ENCODE measurements around the gene HSPA1L. TPM values are rescaled to one million over a fixed set of nuclear protein-coding genes. Genes with fewer than 3 reads are reported as not detected.

The HSPA1L gene
- total RNA-seq, 1 donor from 2014 or later: not detected

DNA sequence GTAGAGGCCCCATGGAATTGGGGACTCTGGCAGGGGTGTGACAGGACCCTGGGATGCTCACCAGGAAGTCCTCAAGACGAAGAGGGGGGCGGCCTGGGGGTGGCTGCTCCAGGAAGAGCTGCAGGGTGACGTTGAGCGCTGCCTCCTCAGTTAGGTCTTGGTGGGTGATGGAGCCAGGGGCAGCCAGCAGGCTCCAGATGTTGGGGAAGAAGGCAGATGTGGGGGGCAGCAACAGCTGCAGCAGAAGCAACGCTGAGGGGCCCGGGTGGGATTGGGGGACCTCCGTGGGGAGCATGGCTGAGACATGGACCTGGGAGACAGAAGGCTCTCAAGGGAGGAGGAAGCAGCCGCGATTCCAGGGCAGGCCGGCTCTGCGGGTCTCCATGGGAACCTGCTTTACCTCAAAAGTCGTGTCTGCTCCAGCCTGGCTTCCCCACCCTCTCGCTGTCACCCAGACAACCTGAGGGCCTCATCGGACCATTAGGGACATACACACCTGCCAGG is 38.5 kb downstream of the HSPA1L start:
- Histone ChIP-seq H3K27ac (no peak overlapping the region), H3K4me1 (peaks cover 0 to 6% of the 10 kb centered on the region in 2 donors), H3K9me3 (no peaks in the 10 kb centered on the region), H3K4me3 (no peak overlapping the region), H3K27me3 (no peaks in the 10 kb centered on the region), H3K36me3 (peaks cover 26 to 33% of the 10 kb centered on the region in 2 donors)
- TF ChIP-seq, protein P1, sequence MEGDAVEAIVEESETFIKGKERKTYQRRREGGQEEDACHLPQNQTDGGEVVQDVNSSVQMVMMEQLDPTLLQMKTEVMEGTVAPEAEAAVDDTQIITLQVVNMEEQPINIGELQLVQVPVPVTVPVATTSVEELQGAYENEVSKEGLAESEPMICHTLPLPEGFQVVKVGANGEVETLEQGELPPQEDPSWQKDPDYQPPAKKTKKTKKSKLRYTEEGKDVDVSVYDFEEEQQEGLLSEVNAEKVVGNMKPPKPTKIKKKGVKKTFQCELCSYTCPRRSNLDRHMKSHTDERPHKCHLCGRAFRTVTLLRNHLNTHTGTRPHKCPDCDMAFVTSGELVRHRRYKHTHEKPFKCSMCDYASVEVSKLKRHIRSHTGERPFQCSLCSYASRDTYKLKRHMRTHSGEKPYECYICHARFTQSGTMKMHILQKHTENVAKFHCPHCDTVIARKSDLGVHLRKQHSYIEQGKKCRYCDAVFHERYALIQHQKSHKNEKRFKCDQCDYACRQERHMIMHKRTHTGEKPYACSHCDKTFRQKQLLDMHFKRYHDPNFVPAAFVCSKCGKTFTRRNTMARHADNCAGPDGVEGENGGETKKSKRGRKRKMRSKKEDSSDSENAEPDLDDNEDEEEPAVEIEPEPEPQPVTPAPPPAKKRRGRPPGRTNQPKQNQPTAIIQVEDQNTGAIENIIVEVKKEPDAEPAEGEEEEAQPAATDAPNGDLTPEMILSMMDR (IDR thresholded peaks at IDR 0.05): no peak
- intact Hi-C loops (cut with DNase I): no loop called here
- DNase-seq (ENCODE audit: low spot score in 2 of 2): no peak

DNA sequence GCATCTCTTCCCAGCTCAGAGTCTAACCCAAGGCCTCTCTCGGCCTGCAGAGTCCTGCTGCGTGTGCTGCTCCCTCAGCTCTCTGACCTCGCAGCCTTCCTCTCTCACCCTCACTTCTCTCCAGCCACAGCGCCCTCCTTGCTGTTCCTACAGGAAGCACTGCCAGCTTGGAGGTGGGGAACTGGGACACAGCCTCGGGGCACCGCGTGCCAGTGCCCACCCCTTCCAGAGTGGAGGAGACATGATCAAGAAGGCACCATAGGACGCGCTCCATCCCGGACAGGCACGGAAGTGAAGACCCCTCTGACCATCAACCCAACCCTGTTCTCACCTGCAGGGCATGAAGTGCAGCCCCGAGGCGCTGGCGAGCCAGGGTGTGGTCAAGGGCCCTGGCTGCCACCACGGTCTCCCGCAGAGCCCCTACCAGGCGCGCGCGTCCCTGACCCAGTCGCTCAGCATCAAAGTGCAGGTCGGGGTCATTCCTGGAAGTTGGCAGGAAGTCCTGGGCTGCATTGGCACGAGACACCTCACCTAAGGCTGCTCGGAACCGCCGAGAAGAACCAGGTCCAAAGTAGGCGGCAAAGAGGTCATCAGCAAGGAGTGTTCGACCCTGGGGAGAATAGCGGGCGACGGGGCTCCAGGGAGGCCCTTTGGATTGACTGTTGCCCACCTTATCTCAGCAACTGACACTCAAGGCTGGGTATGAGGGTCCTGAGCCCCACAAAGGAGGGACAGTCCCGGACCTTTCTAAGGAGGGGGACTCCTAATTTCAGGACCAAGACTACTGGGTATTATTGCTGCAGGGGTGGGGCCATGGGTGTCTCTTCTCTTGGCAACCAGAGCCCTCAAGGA is 39.2 kb downstream of the HSPA1L start:
- Histone ChIP-seq H3K9me3 (no peaks in the 10 kb centered on the region), H3K4me3 (no peak overlapping the region), H3K4me1 (peaks cover 0 to 6% of the 10 kb centered on the region in 2 donors), H3K27me3 (no peaks in the 10 kb centered on the region), H3K36me3 (peaks cover 20 to 27% of the 10 kb centered on the region in 2 donors), H3K27ac (no peak overlapping the region)
- TF ChIP-seq, protein P1 (IDR thresholded peaks at IDR 0.05): no peak
- DNase-seq (ENCODE audit: low spot score in 2 of 2): peak in 1 of 2 donors; percentile 54
- intact Hi-C loops (cut with DNase I): no loop called here

DNA sequence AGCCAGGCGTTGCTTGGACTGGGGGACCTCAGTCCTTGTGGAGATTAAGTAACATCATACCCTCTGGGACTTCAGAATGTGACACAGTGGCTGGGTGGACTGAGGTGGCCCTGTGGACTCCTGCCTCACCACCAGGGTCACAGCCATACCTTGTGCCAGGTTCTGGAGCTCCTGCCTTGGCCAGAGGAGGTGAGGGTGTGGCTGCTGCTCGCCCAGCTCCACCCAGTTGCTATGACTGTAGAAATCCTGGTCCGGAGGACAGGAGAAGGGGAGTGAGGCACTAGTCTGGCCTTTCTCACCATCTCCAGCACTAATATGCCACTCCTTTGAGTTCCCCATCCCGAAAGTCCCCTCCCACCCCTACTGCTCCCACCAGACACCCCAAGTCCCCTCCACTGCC is 39.9 kb downstream of the HSPA1L start:
- H3K27ac ChIP-seq: no peak overlapping the region
- peaks cover 0 to 6% of the 10 kb centered on the region in 2 donors for H3K4me1 ChIP-seq
- intact Hi-C loops (cut with DNase I): no loop called here
- H3K9me3 ChIP-seq: no peaks in the 10 kb centered on the region
- peaks cover 13 to 20% of the 10 kb centered on the region in 2 donors for H3K36me3 ChIP-seq
- H3K27me3 ChIP-seq: no peaks in the 10 kb centered on the region
- TF ChIP-seq, protein P1 (IDR thresholded peaks at IDR 0.05): no peak
- no peak overlapping the region for H3K4me3 ChIP-seq
- DNase-seq (ENCODE audit: low spot score in 2 of 2): no peak

DNA sequence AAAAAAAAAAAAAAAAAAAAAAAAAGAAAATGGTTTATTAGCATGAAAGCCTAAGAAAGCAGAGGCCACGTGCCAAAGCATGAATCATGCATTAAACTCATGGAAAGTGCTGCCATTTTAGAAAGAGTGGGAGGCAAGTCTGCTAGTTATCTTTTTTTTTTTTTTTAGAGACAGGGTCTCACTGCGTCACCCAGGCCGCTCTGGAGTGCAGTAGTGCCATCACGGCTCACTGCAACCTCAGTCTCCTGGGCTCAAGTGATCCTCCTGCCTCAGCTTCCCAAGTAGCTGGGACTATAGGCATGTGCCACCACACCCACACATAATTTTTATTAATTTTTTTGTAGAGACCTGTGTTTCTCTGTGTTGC is 43.1 kb downstream of the HSPA1L start:
- no peak overlapping the region for H3K27ac ChIP-seq
- no peaks in the 10 kb centered on the region for H3K27me3 ChIP-seq
- TF ChIP-seq, protein P1 (IDR thresholded peaks at IDR 0.05): no peak
- no peak overlapping the region for H3K4me3 ChIP-seq
- no peaks in the 10 kb centered on the region for H3K9me3 ChIP-seq
- no peaks in the 10 kb centered on the region for H3K36me3 ChIP-seq
- intact Hi-C loops (cut with DNase I): loop anchor here (2.0 to 5.0 kb wide), 2 partner anchors 59 to 90 kb away; partner anchors contain the start of gene LY6G5C
- DNase-seq (ENCODE audit: low spot score in 2 of 2): no peak
- peaks cover 0 to 3% of the 10 kb centered on the region in 2 donors for H3K4me1 ChIP-seq

DNA sequence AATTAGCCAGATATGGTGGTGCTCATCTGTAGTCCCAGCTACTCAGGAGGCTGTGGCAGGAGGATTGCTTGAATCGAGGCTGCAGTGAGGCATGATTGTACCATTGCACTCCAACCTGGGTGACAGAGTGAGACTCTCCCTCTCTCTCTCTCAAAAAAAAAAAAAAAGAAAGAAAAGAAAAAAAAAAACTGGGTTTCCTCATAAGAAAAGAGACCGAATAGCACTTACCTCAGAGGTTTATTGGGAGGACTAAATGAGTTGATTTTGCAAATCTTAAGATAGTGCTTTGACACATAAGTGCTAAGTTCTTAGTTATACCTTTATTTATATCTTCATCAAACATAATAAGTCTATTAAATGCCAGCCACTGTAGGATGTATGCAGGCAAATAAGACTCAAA is 44.2 kb downstream of the HSPA1L start:
- Histone ChIP-seq H3K27ac (no peak overlapping the region), H3K36me3 (no peaks in the 10 kb centered on the region), H3K4me1 (no peaks in the 10 kb centered on the region), H3K4me3 (no peak overlapping the region), H3K9me3 (no peaks in the 10 kb centered on the region), H3K27me3 (no peaks in the 10 kb centered on the region)
- TF ChIP-seq, protein P1 (IDR thresholded peaks at IDR 0.05): no peak
- intact Hi-C loops (cut with DNase I): loop anchor here (5.0 kb wide), 1 partner anchor 89 kb away; the partner anchor contains the start of gene LY6G5C
- DNase-seq (ENCODE audit: low spot score in 2 of 2): no peak
